ENCODE results near the gene FBXO17.

DNA sequence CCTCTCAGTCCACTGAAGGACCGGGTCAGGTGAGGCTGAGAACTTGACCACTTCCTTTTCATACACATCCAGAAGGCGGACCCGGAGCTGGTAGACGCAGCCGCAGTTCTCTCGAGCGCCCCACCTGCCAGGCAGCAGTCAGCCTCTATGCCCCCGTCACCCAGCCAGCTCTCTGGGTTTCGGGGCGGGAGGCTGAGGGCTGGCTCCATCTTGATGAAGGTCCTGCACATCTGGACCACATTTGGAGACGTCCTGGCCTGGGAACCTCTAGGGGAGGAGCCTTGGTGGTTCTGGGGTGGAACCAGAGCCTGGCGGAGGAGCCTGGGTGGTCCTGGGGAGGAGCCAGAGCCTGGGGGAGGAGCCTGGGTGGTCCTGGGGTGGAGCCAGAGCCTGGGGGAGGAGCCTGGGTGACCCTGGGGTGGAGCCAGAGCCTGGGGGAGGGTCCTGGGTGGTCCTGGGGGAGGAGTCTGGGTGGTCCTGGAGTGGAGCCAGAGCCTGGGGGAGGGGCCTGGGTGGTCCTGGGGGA is 30.5 kb downstream of the FBXO17 start:
- TF ChIP-seq, protein P1, sequence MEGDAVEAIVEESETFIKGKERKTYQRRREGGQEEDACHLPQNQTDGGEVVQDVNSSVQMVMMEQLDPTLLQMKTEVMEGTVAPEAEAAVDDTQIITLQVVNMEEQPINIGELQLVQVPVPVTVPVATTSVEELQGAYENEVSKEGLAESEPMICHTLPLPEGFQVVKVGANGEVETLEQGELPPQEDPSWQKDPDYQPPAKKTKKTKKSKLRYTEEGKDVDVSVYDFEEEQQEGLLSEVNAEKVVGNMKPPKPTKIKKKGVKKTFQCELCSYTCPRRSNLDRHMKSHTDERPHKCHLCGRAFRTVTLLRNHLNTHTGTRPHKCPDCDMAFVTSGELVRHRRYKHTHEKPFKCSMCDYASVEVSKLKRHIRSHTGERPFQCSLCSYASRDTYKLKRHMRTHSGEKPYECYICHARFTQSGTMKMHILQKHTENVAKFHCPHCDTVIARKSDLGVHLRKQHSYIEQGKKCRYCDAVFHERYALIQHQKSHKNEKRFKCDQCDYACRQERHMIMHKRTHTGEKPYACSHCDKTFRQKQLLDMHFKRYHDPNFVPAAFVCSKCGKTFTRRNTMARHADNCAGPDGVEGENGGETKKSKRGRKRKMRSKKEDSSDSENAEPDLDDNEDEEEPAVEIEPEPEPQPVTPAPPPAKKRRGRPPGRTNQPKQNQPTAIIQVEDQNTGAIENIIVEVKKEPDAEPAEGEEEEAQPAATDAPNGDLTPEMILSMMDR (IDR thresholded peaks at IDR 0.05) = no peak
- TF ChIP-seq POLR2A (IDR thresholded peaks at IDR 0.05) = no peak

All from adrenal gland (tissue), 5 donors.